Natural killer cell (primary cell): ENCODE measurements around the gene LRRFIP2. TPM values are rescaled to one million over a fixed set of nuclear protein-coding genes. Genes with fewer than 3 reads are reported as not detected.

ENCODE experiments used
- ATAC-seq, 3 donors: fragments of 150-1000 bp in 2 of 3; fragments of 200-7000 bp in 1 of 3; cut with Tn5 transposase; 1 replicate in 1 of 3; 2 replicates in 2 of 3; pipeline ENCODE4 v1.10.0; 2021; ENCODE audit warnings: mild to moderate bottlenecking in 2 of 3, moderate library complexity in 2 of 3
- DNase-seq, 2 donors: peaks; one replicate each; pipeline versions ENCODE4 v3.0.0 to v3.0.0-alpha.2; 2013 to 2021; ENCODE audit warnings: mixed read lengths in 1 of 2
- H3K27ac ChIP-seq: one replicate; pipeline ENCODE4 v1.5.1; 2013; ENCODE audit warnings: mild to moderate bottlenecking, low read length
- H3K27me3 ChIP-seq: one replicate; pipeline ENCODE4 v1.6.1; 2013; ENCODE audit warnings: low read length; ENCODE audit not compliant: control insufficient read depth, insufficient read depth
- H3K36me3 ChIP-seq: one replicate; pipeline ENCODE4 v1.6.1; 2013; ENCODE audit warnings: low read length; ENCODE audit not compliant: control insufficient read depth, insufficient read depth
- H3K4me1 ChIP-seq: one replicate; pipeline ENCODE4 v1.6.1; 2013; ENCODE audit warnings: low read length; ENCODE audit not compliant: control insufficient read depth, insufficient read depth
- H3K4me3 ChIP-seq: one replicate; pipeline ENCODE4 v1.5.1; 2013; ENCODE audit warnings: low read length
- H3K9me3 ChIP-seq: one replicate; pipeline ENCODE4 v1.6.1; 2013; ENCODE audit warnings: low read length; ENCODE audit not compliant: control insufficient read depth, insufficient read depth
- H3K27ac Mint-ChIP-seq, 2 donors: one replicate each; pipeline ENCODE4 v1.8.0; 2022; ENCODE audit warnings: mild to moderate bottlenecking in 2 of 2, mixed read lengths in 2 of 2, moderate library complexity in 1 of 2
- H3K27me3 Mint-ChIP-seq, 2 donors: one replicate each; pipeline ENCODE4 v1.8.0; 2022; ENCODE audit warnings: low read depth in 2 of 2, mixed read lengths in 2 of 2
- H3K36me3 Mint-ChIP-seq: one replicate; pipeline ENCODE4 v1.8.0; 2022; ENCODE audit warnings: mixed read lengths
- H3K4me1 Mint-ChIP-seq, 2 donors: one replicate each; pipeline ENCODE4 v1.8.0; 2022; ENCODE audit warnings: mixed read lengths in 2 of 2
- H3K4me3 Mint-ChIP-seq: one replicate; pipeline ENCODE4 v1.8.0; 2022; ENCODE audit warnings: mild to moderate bottlenecking, moderate library complexity, mixed read lengths
- H3K9me3 Mint-ChIP-seq, 2 donors: one replicate each; pipeline ENCODE4 v1.8.0; 2022; ENCODE audit warnings: mixed read lengths in 2 of 2
- WGBS: methylation state at CpG from one replicate; pipeline ENCODE4 v1.1.7; 2013; ENCODE audit warnings: missing lambda C conversion rate; ENCODE audit not compliant: insufficient coverage; 5-methylcytosine and 5-hydroxymethylcytosine counted together
- intact Hi-C: fragments of 100-400 bp; cut with micrococcal nuclease; formaldehyde crosslinking; loops from one replicate; pipeline ENCODE4 v1.14.2; 2022
- total RNA-seq, 4 donors: library from RNA; stranded (reverse); fragments of 120-200 nt in 1 of 4; gene quantifications; one replicate each; pipeline versions ENCODE4 v1.2.3 to v1.2.4, GENCODE V29; 2013 to 2022
- TF ChIP-seq, protein P1 (sequence below): fragments of 200-600 bp; IDR thresholded peaks from one replicate; pipeline ENCODE4 v1.8.0; 2022; ENCODE audit warnings: antibody characterized with exemption

The LRRFIP2 gene
- total RNA-seq, 3 donors from 2014 or later (not counting 1 experiment from before 2014, with no cell fraction given) = 49.0 to 86.1 (median 66.0) TPM

- Histone ChIP-seq H3K4me3 (no peak overlapping the region), H3K36me3 (peaks cover 25% of the 10 kb centered on the region), H3K27me3 (no peaks in the 10 kb centered on the region), H3K4me1 (no peaks in the 10 kb centered on the region), H3K27ac (no peak overlapping the region), H3K9me3 (no peaks in the 10 kb centered on the region)
- intact Hi-C loops = no loop called here
- Mint-ChIP-seq H3K27ac (no peak overlapping the region), H3K4me1 (peaks cover 3 to 16% of the 10 kb centered on the region in 2 donors), H3K27me3 (no peaks in the 10 kb centered on the region), H3K36me3 (peaks cover 7% of the 10 kb centered on the region), H3K9me3 (no peaks in the 10 kb centered on the region), H3K4me3 (no peak overlapping the region)
- ATAC-seq = no peak
- TF ChIP-seq, protein P1, sequence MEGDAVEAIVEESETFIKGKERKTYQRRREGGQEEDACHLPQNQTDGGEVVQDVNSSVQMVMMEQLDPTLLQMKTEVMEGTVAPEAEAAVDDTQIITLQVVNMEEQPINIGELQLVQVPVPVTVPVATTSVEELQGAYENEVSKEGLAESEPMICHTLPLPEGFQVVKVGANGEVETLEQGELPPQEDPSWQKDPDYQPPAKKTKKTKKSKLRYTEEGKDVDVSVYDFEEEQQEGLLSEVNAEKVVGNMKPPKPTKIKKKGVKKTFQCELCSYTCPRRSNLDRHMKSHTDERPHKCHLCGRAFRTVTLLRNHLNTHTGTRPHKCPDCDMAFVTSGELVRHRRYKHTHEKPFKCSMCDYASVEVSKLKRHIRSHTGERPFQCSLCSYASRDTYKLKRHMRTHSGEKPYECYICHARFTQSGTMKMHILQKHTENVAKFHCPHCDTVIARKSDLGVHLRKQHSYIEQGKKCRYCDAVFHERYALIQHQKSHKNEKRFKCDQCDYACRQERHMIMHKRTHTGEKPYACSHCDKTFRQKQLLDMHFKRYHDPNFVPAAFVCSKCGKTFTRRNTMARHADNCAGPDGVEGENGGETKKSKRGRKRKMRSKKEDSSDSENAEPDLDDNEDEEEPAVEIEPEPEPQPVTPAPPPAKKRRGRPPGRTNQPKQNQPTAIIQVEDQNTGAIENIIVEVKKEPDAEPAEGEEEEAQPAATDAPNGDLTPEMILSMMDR = no peak
- peak in 1 of 2 donors; percentile 10 for DNase-seq
Measured at GRCh38 chr3:37144806-37145205, 29.6 kb downstream of the LRRFIP2 start.

DNA sequence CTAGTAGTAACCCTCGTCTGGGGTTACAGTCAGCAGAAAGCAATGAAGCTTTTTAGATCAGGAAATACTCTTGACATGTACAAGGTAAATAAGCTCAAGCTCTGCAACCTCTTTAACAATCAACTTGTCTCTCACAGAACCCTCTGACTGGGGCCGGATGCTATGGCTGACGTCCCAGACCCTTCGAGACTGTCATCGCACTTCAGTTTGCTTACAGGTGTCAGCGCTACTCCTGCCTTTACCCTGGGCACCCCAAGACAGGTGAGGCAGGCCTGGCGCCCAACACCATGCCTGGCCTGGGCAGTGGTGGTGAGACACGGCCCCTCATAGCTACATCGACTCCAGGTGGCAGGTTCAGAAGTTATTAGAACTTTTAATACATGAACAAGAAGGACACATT is 30.6 kb downstream of the LRRFIP2 start:
- H3K27me3 ChIP-seq = no peaks in the 10 kb centered on the region
- no peaks in the 10 kb centered on the region for H3K4me1 ChIP-seq
- 95% methylated on average over 8 of the region's 9 CpGs for WGBS
- intact Hi-C loops = no loop called here
- no peaks in the 10 kb centered on the region for H3K9me3 Mint-ChIP-seq
- H3K4me3 Mint-ChIP-seq = no peak overlapping the region
- H3K27ac Mint-ChIP-seq = no peak overlapping the region
- H3K27me3 Mint-ChIP-seq = no peaks in the 10 kb centered on the region
- DNase-seq = no peak
- TF ChIP-seq, protein P1 = no peak
- H3K4me1 Mint-ChIP-seq = peaks cover 3 to 16% of the 10 kb centered on the region in 2 donors
- peaks cover 24% of the 10 kb centered on the region for H3K36me3 ChIP-seq
- peaks cover 7% of the 10 kb centered on the region for H3K36me3 Mint-ChIP-seq
- H3K4me3 ChIP-seq = no peak overlapping the region
- ATAC-seq = no peak
- H3K27ac ChIP-seq = no peak overlapping the region
- no peaks in the 10 kb centered on the region for H3K9me3 ChIP-seq

GRCh38 chr3:37141676-37142075 is 32.7 kb downstream of the LRRFIP2 start:
- Histone ChIP-seq H3K36me3 (peaks cover 17% of the 10 kb centered on the region), H3K4me3 (no peak overlapping the region), H3K27me3 (no peaks in the 10 kb centered on the region), H3K9me3 (no peaks in the 10 kb centered on the region), H3K27ac (no peak overlapping the region), H3K4me1 (no peaks in the 10 kb centered on the region)
- TF ChIP-seq, protein P1 = no peak
- H3K36me3 Mint-ChIP-seq = peaks cover 7% of the 10 kb centered on the region
- no peak for ATAC-seq
- H3K27me3 Mint-ChIP-seq = no peaks in the 10 kb centered on the region
- H3K4me3 Mint-ChIP-seq = no peak overlapping the region
- intact Hi-C loops = no loop called here
- H3K4me1 Mint-ChIP-seq = peaks cover 14 to 26% of the 10 kb centered on the region in 2 donors
- no peaks in the 10 kb centered on the region for H3K9me3 Mint-ChIP-seq
- no peak overlapping the region for H3K27ac Mint-ChIP-seq
- DNase-seq = no peak
- 97% methylated on average over 3 of the region's 3 CpGs for WGBS

GRCh38 chr3:37140899-37141541 is 33.4 kb downstream of the LRRFIP2 start:
- no peaks in the 10 kb centered on the region for H3K9me3 Mint-ChIP-seq
- Histone ChIP-seq H3K9me3 (no peaks in the 10 kb centered on the region), H3K4me3 (no peak overlapping the region), H3K36me3 (peaks cover 14% of the 10 kb centered on the region), H3K27ac (no peak overlapping the region), H3K4me1 (no peaks in the 10 kb centered on the region), H3K27me3 (no peaks in the 10 kb centered on the region)
- no peak for ATAC-seq
- H3K36me3 Mint-ChIP-seq = peaks cover 7% of the 10 kb centered on the region
- H3K4me3 Mint-ChIP-seq = no peak overlapping the region
- DNase-seq = no peak
- intact Hi-C loops = no loop called here
- 100% methylated on average over 2 of the region's 3 CpGs for WGBS
- H3K27me3 Mint-ChIP-seq = no peaks in the 10 kb centered on the region
- H3K4me1 Mint-ChIP-seq = peaks cover 13 to 27% of the 10 kb centered on the region in 2 donors
- H3K27ac Mint-ChIP-seq = no peak overlapping the region
- TF ChIP-seq, protein P1 = no peak
